ENCODE results near the gene ABR. TPM values are rescaled to one million over a fixed set of nuclear protein-coding genes. Genes with fewer than 3 reads are reported as not detected.

ABR gene
- total RNA-seq, 1 donor = 112 TPM

GRCh38 chr17:1013729-1014090 lies 166.1 kb downstream of the ABR start:
- Histone ChIP-seq H3K9me3 (ENCODE audit: low read depth, low read length) (no peaks in the 10 kb centered on the region), H3K4me1 (ENCODE audit: insufficient read depth, low read length) (no peaks in the 10 kb centered on the region), H3K4me3 (ENCODE audit: low read length) (no peak overlapping the region), H3K27me3 (ENCODE audit: insufficient read depth, low read length) (no peaks in the 10 kb centered on the region)

DNA sequence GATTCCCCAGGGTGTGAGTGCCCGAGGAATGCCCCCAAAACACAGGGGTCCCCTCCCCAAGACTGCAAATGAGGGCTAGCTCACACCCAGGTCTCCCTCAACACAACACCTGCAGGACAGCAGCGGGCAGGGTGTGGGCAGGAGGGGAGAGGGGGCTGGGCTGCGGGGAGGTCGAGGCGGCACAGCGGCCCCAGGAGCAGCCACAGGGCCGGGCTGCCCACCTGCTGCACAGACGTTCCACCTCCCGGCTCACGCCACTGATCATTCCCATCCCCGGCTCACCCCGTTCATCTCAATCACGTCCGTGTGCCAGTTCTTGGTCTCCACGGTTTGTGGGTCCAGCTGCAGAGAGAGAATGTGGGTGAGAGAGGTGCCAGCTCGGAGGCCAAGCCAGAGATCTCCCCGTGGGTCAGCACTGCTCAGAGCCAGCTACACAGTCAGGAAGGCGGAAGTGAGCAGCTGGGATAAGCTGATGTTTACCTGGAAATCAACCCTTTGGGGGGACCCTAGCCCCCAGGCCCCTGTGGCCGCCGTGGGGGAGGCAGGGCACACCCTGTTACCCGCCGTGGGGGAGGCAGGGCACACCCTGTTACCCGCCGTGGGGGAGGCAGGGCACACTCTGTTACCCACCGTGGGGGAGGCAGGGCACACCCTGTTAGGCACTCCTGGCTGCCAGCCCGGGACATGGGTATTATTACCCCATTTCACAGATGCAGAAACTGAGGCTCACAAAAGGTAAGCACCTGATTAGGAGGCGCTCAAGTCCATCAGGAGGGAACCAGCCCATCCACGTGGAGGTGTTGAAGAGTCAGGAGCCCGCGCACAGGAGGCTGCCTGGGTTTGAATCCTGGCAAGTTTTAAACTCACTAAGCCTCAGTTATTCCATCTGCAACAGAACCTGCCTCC lies 166.7 kb downstream of the ABR start:
- Histone ChIP-seq H3K4me3 (ENCODE audit: low read length) (no peak overlapping the region), H3K9me3 (ENCODE audit: low read depth, low read length) (no peaks in the 10 kb centered on the region), H3K4me1 (ENCODE audit: insufficient read depth, low read length) (no peaks in the 10 kb centered on the region), H3K27me3 (ENCODE audit: insufficient read depth, low read length) (no peaks in the 10 kb centered on the region)

DNA sequence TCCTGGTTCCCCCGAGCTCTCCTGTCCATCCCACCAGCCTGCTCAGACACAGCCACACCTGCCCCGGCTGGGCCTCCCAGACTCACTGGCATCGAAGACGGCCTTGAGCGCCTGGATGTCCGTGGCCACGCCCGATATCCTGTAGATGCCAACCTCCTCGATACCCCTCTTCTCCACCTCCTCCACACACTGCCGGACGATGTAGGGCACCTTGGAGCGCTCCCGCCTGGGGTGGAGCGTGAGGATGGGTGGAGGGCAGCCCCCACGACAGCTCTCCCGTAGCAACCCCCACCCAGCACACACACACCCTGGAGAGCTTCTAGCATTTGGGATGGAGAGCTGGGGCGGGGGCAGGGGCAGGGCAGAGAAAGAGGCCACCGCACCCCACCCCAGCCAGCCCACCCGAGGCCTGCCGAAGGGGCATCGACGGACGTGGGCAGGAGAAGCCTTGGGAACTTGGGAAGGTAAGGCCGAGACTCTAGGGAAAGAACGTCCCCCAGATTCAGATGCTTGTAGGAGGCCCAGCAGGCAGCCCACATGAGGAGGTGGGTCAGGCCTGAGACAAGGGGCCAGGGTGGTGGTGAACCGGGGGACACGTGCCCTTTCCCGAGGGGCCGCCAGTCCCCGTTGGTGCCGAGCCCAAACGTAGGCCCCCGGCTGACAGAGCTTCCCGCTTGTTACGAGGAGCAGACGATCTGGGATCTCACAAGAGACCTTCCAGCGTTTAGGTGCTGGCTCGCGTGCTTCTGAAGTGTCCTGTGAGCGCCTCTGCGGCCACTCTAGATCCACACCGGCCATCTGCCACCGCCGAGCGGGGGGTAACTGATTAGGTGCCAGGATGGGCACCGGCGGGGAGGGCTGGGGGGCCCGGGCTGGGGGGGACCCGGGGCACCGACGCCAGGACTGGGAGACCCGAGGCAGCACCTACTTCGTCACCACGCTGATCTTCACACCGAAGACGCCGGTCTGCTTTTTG lies 167.7 kb downstream of the ABR start:
- no peak overlapping the region for H3K4me3 ChIP-seq (ENCODE audit: low read length)
- no peaks in the 10 kb centered on the region for H3K27me3 ChIP-seq (ENCODE audit: insufficient read depth, low read length)
- H3K4me1 ChIP-seq (ENCODE audit: insufficient read depth, low read length) = no peaks in the 10 kb centered on the region
- no peaks in the 10 kb centered on the region for H3K9me3 ChIP-seq (ENCODE audit: low read depth, low read length)

GRCh38 chr17:1011138-1011537 lies 168.6 kb downstream of the ABR start:
- Histone ChIP-seq H3K4me1 (ENCODE audit: insufficient read depth, low read length) (no peaks in the 10 kb centered on the region), H3K27me3 (ENCODE audit: insufficient read depth, low read length) (no peaks in the 10 kb centered on the region), H3K4me3 (ENCODE audit: low read length) (no peak overlapping the region), H3K9me3 (ENCODE audit: low read depth, low read length) (no peaks in the 10 kb centered on the region)

DNA sequence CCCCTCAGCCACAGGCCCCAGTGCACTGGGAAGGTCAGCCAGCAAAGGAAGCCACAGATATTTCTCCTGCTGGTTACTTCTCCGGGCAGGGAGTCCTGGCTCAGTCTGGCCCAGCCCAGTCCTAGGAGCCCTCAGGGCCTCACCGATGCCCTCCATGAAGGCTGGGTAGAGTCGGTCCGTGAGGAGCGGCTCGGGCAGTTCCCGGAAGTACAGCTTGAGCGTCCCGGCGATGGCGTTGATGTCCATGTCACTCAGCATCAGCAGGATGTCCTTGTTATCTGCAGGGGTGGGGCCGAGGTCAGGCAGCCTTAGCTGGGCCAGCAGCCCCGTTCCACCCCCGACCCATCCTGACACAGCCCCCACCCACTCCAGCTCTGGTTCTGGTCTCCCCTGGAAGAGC lies 169.2 kb downstream of the ABR start:
- H3K4me3 ChIP-seq (ENCODE audit: low read length) = no peak overlapping the region
- H3K9me3 ChIP-seq (ENCODE audit: low read depth, low read length) = no peaks in the 10 kb centered on the region
- no peaks in the 10 kb centered on the region for H3K27me3 ChIP-seq (ENCODE audit: insufficient read depth, low read length)
- no peaks in the 10 kb centered on the region for H3K4me1 ChIP-seq (ENCODE audit: insufficient read depth, low read length)

DNA sequence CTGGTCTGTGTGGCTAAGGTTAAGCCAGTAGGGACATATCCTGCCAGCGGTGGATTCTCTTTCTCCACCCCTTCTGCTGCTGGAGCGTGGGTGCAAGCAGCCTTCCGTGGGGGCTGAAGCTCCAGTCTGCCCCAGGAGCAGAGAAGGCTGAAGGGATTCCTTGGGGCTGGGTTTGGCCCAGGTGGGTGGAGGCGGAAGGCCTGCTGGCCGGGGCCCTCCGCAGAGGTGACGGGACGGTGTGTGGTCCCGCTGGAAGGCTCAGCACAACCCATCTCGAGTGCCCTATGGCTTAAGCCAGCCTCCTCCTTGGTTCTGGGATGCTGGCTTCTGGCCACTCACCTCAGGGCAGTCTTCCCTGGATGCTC lies 169.7 kb downstream of the ABR start:
- Histone ChIP-seq H3K4me1 (ENCODE audit: insufficient read depth, low read length) (no peaks in the 10 kb centered on the region), H3K9me3 (ENCODE audit: low read depth, low read length) (no peaks in the 10 kb centered on the region), H3K27me3 (ENCODE audit: insufficient read depth, low read length) (no peaks in the 10 kb centered on the region), H3K4me3 (ENCODE audit: low read length) (no peak overlapping the region)

DNA sequence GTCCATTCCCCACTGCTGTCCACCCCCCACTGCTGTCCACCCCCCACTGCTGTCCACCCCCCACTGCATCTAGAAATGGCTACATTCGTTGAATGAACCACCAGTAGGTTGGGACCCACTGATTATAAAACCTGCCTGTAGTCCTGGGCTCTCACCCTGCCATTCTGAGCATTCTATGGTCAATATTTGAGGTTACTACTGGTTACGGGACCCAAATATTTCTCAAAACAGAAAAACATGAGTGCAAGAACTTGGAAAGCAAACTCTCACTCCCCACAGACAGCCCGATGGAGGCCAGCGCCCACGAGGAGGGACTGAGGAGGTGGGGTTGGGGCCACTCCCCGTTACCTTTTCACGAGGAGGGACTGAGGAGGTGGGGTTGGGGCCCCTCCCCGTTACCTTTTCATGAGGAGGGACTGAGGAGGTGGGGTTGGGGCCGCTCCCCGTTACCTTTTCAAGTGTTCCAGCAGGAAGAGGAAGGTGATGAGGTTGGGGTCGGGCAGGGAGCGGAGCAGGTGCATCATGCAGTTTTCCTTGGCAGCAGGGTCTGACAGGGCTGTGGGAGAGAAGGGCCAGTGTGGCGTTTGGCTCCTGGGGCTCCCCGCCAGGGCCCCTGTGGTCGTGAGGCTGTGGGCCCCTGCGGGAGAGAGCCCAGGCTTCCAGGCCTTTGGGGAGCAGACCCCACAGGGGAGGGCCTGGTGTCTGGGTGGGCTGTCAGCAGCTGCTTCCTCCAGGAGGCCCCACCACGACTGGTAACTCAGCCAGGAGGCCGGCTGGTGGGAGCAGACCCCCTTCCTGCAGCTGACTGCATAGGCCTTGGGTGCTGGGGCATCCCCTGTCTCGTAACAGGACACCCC lies 170.3 kb downstream of the ABR start:
- Histone ChIP-seq H3K4me1 (ENCODE audit: insufficient read depth, low read length) (no peaks in the 10 kb centered on the region), H3K4me3 (ENCODE audit: low read length) (no peak overlapping the region), H3K9me3 (ENCODE audit: low read depth, low read length) (no peaks in the 10 kb centered on the region), H3K27me3 (ENCODE audit: insufficient read depth, low read length) (no peaks in the 10 kb centered on the region)

DNA sequence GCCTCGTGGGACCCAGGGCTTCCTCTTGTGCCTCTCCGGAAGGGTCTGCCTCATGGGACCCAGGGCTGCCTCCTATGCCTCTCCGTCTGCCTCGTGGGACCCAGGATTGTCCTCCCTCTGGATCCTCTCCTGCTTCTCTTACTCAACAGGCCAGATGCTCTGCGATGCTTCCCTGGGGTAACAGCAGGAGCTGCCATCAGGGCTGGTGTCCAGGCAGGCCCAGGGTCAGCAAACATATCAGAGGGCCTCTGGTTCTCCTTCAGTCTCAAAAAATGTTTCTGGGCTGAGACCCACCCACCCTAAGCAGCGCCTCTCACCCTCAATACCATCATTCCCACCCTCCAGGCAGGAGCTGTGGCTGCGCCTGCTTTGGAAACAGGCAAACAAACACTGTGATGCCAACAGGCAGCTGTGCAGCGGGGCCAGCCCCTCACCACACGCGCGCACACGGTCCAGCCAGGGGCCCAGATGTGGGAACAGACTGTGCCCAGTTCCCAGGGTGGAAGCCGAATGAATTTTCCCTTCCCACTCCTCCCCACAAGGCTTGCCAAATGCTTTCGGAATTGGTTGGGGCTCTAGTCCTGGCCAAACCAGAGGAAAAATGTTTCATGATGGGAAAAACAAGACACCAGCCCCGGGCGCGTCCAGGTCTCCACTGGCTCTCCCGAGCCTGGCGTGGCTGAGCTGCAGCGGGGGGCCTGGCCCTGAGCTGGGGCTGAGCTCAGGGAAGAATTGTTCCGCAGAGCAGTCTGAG lies 171.6 kb downstream of the ABR start:
- no peak overlapping the region for H3K4me3 ChIP-seq (ENCODE audit: low read length)
- no peaks in the 10 kb centered on the region for H3K27me3 ChIP-seq (ENCODE audit: insufficient read depth, low read length)
- no peaks in the 10 kb centered on the region for H3K4me1 ChIP-seq (ENCODE audit: insufficient read depth, low read length)
- no peaks in the 10 kb centered on the region for H3K9me3 ChIP-seq (ENCODE audit: low read depth, low read length)

DNA sequence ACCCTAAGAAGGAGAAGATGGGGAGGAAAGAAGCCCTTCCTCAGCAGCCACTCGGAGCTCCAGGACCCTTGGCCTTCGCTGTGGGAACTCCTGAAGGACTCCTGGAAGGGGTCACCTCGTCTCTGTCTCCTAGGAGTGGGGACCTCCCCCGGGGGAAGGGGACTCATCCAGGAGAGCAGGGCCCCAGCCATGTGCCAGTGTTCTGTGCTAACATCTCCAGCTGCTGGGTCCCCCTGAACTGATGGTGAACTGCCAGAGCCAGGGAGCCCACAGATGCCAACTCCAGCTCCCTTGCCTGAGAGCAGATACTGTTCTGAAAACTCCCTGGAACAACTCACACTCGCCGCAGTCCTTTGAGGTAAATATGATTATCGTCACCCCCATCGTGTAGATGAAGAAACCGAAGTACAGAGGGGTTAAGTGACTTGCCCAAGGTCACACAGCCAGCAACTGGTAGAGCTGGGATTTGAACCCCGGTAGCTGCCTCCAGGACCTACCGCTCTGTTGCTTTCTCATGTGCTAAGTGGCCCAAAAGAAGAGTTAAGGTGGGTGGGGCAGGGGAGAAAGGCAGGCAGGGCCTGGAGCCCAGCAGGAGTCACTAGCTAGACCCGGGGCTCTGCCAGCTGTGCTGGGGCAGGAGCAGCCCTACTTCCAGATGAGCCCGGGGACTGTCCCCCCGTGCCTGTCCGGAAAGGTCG lies 172.3 kb downstream of the ABR start:
- no peaks in the 10 kb centered on the region for H3K4me1 ChIP-seq (ENCODE audit: insufficient read depth, low read length)
- no peak overlapping the region for H3K4me3 ChIP-seq (ENCODE audit: low read length)
- no peaks in the 10 kb centered on the region for H3K9me3 ChIP-seq (ENCODE audit: low read depth, low read length)
- no peaks in the 10 kb centered on the region for H3K27me3 ChIP-seq (ENCODE audit: insufficient read depth, low read length)

GRCh38 chr17:1006054-1006453 lies 173.7 kb downstream of the ABR start:
- H3K4me1 ChIP-seq (ENCODE audit: insufficient read depth, low read length) = no peaks in the 10 kb centered on the region
- no peaks in the 10 kb centered on the region for H3K27me3 ChIP-seq (ENCODE audit: insufficient read depth, low read length)
- no peak overlapping the region for H3K4me3 ChIP-seq (ENCODE audit: low read length)
- no peaks in the 10 kb centered on the region for H3K9me3 ChIP-seq (ENCODE audit: low read depth, low read length)

- Histone ChIP-seq H3K9me3 (ENCODE audit: low read depth, low read length) (no peaks in the 10 kb centered on the region), H3K27me3 (ENCODE audit: insufficient read depth, low read length) (no peaks in the 10 kb centered on the region), H3K4me3 (ENCODE audit: low read length) (no peak overlapping the region)
Measured at GRCh38 chr17:1005361-1005946, 174.3 kb downstream of the ABR start.

GRCh38 chr17:1004769-1005295 lies 174.9 kb downstream of the ABR start:
- H3K27me3 ChIP-seq (ENCODE audit: insufficient read depth, low read length) = no peaks in the 10 kb centered on the region
- H3K4me3 ChIP-seq (ENCODE audit: low read length) = no peak overlapping the region
- no peaks in the 10 kb centered on the region for H3K9me3 ChIP-seq (ENCODE audit: low read depth, low read length)
- H3K4me1 ChIP-seq (ENCODE audit: insufficient read depth, low read length) = no peaks in the 10 kb centered on the region

More at GRCh38 chr17:1005361-1005946, 174.3 kb downstream of the ABR start:
- no peaks in the 10 kb centered on the region for H3K4me1 ChIP-seq (ENCODE audit: insufficient read depth, low read length)
